ENCODE data around the gene TBC1D19. TPM values are rescaled to one million over a fixed set of nuclear protein-coding genes. Genes with fewer than 3 reads are reported as not detected.
A peak's percentile ranks its signal among the peaks of the same experiment; 100 is the strongest.

Gene TBC1D19
- total and polyA plus RNA-seq, 9 of the 15 experiments (the other 6 are each of a cell fraction or from before 2014, with no cell fraction given): 0.73 to 5.6 (median 3.7) TPM

DNA sequence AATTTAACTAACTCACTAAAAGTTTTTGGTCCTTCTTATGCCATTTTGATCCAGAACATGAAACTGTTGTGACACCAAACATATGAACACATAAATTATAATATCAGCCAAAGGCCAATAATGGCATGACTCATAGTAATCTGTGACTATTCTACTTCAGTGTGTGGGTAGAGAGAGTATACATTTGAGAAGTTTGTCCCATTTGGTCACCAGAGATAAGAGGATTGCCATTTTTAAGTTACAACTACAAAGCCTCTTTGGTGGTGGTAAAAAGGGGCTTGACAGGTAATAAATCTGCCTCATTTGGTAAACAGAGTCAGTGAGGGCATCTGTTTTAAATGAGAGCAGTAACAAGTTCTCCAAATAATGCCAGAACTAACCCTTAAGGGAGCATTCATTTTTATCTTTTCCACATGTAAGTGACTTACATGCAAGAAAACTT, 117.9 kb downstream of the TBC1D19 start:
- Histone ChIP-seq H3K4me3 (no peak overlapping the region), H2AFZ (ENCODE audit: low read depth, low read length) (no peak overlapping the region), H3K9ac (ENCODE audit: insufficient read depth in 1 of 2, low read depth in 2 of 2, low read length in 2 of 2) (peak overlapping the region in 1 of 2 experiments; percentile 2; a peak in 1 of 4 replicates), H3K4me1 (replicated peaks in 1 of 2; ENCODE audit: control insufficient read depth in 2 of 2, insufficient read depth in 2 of 2, low read length in 2 of 2) (peaks cover 0 to 19% of the 10 kb centered on the region in 2 experiments; a peak in 2 of 5 replicates), H3K27me3 (ENCODE audit: control insufficient read depth in 2 of 2, insufficient read depth in 2 of 2, low read length in 2 of 2) (no peaks in the 10 kb centered on the region), H3K9me3 (replicated peaks; ENCODE audit: control insufficient read depth, insufficient read depth, low read depth, low read length) (no peaks in the 10 kb centered on the region), H3K27ac (ENCODE audit: extremely low read depth, low read depth, low read length) (peak overlapping the region; percentile 27), H3K4me2 (ENCODE audit: insufficient read depth, low read length) (no peak overlapping the region), H3K79me2 (ENCODE audit: control insufficient read depth, insufficient read depth, low read length) (no peaks in the 10 kb centered on the region), H3K36me3 (ENCODE audit: control insufficient read depth, insufficient read depth, low read length) (no peaks in the 10 kb centered on the region), H4K20me1 (replicated peaks; ENCODE audit: control insufficient read depth, insufficient read depth, low read length) (no peaks in the 10 kb centered on the region), H3K9me1 (ENCODE audit: control insufficient read depth, insufficient read depth, low read length) (no peaks in the 10 kb centered on the region)
- in situ Hi-C loops (cut with MboI) (no loop called here), intact Hi-C loops (cut with micrococcal nuclease) (loop anchor here (5.0 kb wide), 1 partner anchor 115 kb away; no protein-coding TSS in a partner anchor)
- peak; percentile 96 for FAIRE-seq
- ChIA-PET POLR2A (no interaction called here), CTCF (ENCODE audit: low intra/inter-chr PET ratio) (no interaction called here)
- peak; percentile 94 for ATAC-seq
- DNase-seq (ENCODE audit: extremely low read depth in 1 of 4, low spot score in 3 of 4): peak; percentile 18 to 79 (median 50)
- BruUV-seq (replicated peaks): no TSS peak
- no peak for TF ChIP-seq POLR2A (conservative IDR thresholded peaks at IDR 0.05)
- no peak for TF ChIP-seq PBX2 (CRISPR knock-in tag; IDR thresholded peaks at IDR 0.05; ENCODE audit: low read depth)
- peak; percentile 95 for TF ChIP-seq PBX2 (tag; conservative IDR thresholded peaks at IDR 0.05; ENCODE audit: low read depth)
- peak; percentile 96 for TF ChIP-seq CBFA2T3 (IDR thresholded peaks at IDR 0.05)
- peak; percentile 94 for TF ChIP-seq FOSL1 (tag; conservative IDR thresholded peaks at IDR 0.05)
- TF ChIP-seq SMARCC2 (IDR thresholded peaks at IDR 0.05; ENCODE audit: low read depth): peak; percentile 95
- TF ChIP-seq, protein P1, sequence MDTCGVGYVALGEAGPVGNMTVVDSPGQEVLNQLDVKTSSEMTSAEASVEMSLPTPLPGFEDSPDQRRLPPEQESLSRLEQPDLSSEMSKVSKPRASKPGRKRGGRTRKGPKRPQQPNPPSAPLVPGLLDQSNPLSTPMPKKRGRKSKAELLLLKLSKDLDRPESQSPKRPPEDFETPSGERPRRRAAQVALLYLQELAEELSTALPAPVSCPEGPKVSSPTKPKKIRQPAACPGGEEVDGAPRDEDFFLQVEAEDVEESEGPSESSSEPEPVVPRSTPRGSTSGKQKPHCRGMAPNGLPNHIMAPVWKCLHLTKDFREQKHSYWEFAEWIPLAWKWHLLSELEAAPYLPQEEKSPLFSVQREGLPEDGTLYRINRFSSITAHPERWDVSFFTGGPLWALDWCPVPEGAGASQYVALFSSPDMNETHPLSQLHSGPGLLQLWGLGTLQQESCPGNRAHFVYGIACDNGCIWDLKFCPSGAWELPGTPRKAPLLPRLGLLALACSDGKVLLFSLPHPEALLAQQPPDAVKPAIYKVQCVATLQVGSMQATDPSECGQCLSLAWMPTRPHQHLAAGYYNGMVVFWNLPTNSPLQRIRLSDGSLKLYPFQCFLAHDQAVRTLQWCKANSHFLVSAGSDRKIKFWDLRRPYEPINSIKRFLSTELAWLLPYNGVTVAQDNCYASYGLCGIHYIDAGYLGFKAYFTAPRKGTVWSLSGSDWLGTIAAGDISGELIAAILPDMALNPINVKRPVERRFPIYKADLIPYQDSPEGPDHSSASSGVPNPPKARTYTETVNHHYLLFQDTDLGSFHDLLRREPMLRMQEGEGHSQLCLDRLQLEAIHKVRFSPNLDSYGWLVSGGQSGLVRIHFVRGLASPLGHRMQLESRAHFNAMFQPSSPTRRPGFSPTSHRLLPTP (IDR thresholded peaks at IDR 0.05; ENCODE audit: borderline replicate concordance, extremely low read depth, insufficient read length): no peak
- peak; percentile 66 for TF ChIP-seq JUNB (CRISPR knock-in tag; conservative IDR thresholded peaks at IDR 0.05)
- peak; percentile 55; the same call in 1 of the 2 replicates for TF ChIP-seq GTF2E2 (tag; IDR thresholded peaks at IDR 0.05)
- no peak for TF ChIP-seq ILK (tag; IDR thresholded peaks at IDR 0.05; ENCODE audit: borderline replicate concordance, low read depth)
- TF ChIP-seq PCBP2 (IDR thresholded peaks at IDR 0.05; ENCODE audit: low read depth, low read length, poor library complexity, severe bottlenecking): no peak
- TF ChIP-seq LCOR (CRISPR knock-in tag; IDR thresholded peaks at IDR 0.05): 0 out of 2 replicates have a peak, but pooled peaks have one; percentile 26
- 0 out of 2 replicates have a peak, but pooled peaks have one; percentile 54 for TF ChIP-seq ZNF175 (CRISPR knock-in tag; IDR thresholded peaks at IDR 0.05; ENCODE audit: low read depth)
- TF ChIP-seq MIER1 (IDR thresholded peaks at IDR 0.05; ENCODE audit: low read depth): no peak
- peak; percentile 95 for TF ChIP-seq ATF3 (IDR thresholded peaks at IDR 0.05)
- TF ChIP-seq ATF3 (CRISPR knock-in tag; conservative IDR thresholded peaks at IDR 0.05): 0 out of 2 replicates have a peak, but pooled peaks have one; percentile 48
- peak in 1 of 2 experiments; percentile 46; a peak in 1 of 3 replicates for TF ChIP-seq CBX3 (IDR thresholded peaks at IDR 0.05; ENCODE audit: borderline replicate concordance in 1 of 2, low read length in 2 of 2)
- TF ChIP-seq CSDE1 (IDR thresholded peaks at IDR 0.05): no peak
